Neural cell (in vitro differentiated cells): Measurements from ENCODE around the gene TSPAN8. TPM values are rescaled to one million over a fixed set of nuclear protein-coding genes. Genes with fewer than 3 reads are reported as not detected.

Experiments
- H2AFZ ChIP-seq: fragments of 200-600, 300-800 bp; sonication (generic), shearing (Covaris generic); 2 replicates; pipeline ENCODE4 v1.6.0; 2014; ENCODE audit warnings: low read depth, mild to moderate bottlenecking, antibody characterized with exemption, low read length, moderate library complexity
- H3F3A ChIP-seq: fragments of 200-600 bp; shearing (Covaris generic); 2 replicates; pipeline ENCODE4 v1.6.1; 2016; ENCODE audit warnings: mild to moderate bottlenecking, moderate library complexity, mixed read lengths, antibody characterized with exemption, low read length; ENCODE audit not compliant: insufficient read depth, poor library complexity, severe bottlenecking
- H3K27ac ChIP-seq: fragments of 200-600, 300-800 bp; sonication (generic), shearing (Covaris generic); 2 replicates; pipeline ENCODE4 v1.5.1; 2014; ENCODE audit warnings: mild to moderate bottlenecking, low read length, moderate library complexity
- H3K27me3 ChIP-seq: fragments of 300-800, 200-600 bp; sonication (generic), shearing (Covaris generic); 2 replicates; pipeline ENCODE4 v1.6.0; 2014; ENCODE audit warnings: mild to moderate bottlenecking, low read depth, low read length, moderate library complexity; ENCODE audit not compliant: insufficient read depth
- H3K36me3 ChIP-seq: fragments of 300-800, 200-600 bp; sonication (generic), shearing (Covaris generic); 2 replicates; pipeline ENCODE4 v1.5.1; 2014; ENCODE audit warnings: mild to moderate bottlenecking, antibody characterized with exemption, low read length, moderate library complexity; ENCODE audit not compliant: insufficient read depth
- H3K4me2 ChIP-seq: fragments of 300-800, 200-600 bp; sonication (generic), shearing (Covaris generic); 2 replicates; pipeline ENCODE4 v1.6.0; 2014; ENCODE audit warnings: mild to moderate bottlenecking, low read length
- H3K4me3 ChIP-seq: fragments of 300-800, 200-600 bp; sonication (generic), shearing (Covaris generic); 2 replicates; pipeline ENCODE4 v1.5.1; 2014; ENCODE audit warnings: mild to moderate bottlenecking, low read length, moderate library complexity
- H3K79me2 ChIP-seq: fragments of 200-600 bp; shearing (Covaris generic); replicated peaks from 2 replicates; pipeline ENCODE4 v1.6.0; 2014; ENCODE audit warnings: mild to moderate bottlenecking, low read length, moderate library complexity; ENCODE audit not compliant: insufficient read depth
- H3K9ac ChIP-seq: fragments of 300-800, 200-600 bp; sonication (generic), shearing (Covaris generic); 2 replicates; pipeline ENCODE4 v1.6.1; 2016; ENCODE audit warnings: mild to moderate bottlenecking, low read length, mixed read lengths
- H3K9me2 ChIP-seq: fragments of 200-600 bp; shearing (Covaris generic); 2 replicates; pipeline ENCODE4 v1.6.1; 2016; ENCODE audit warnings: mild to moderate bottlenecking, low read length, mixed read lengths; ENCODE audit not compliant: insufficient read depth
- H3K9me3 ChIP-seq: fragments of 200-600, 300-800 bp; sonication (generic), shearing (Covaris generic); 2 replicates; pipeline ENCODE4 v1.6.1; 2016; ENCODE audit warnings: mild to moderate bottlenecking, mixed run types, low read length, moderate library complexity, mixed read lengths
- H4K20me1 ChIP-seq: fragments of 200-600 bp; shearing (Covaris generic); 2 replicates; pipeline ENCODE4 v1.6.1; 2016; ENCODE audit warnings: mild to moderate bottlenecking, mixed run types; ENCODE audit not compliant: insufficient read depth
- EP300 ChIP-seq: fragments of 450-650 bp; conservative IDR thresholded peaks from 2 replicates; pipeline ENCODE4 v1.6.1; 2014; ENCODE audit warnings: antibody characterized with exemption, mild to moderate bottlenecking, moderate library complexity; ENCODE audit not compliant: poor library complexity, severe bottlenecking
- EZH2 ChIP-seq: fragments of 200-600, 300-800 bp; shearing (Covaris generic), sonication (generic); IDR thresholded peaks from 2 replicates; pipeline ENCODE4 v1.6.1; 2014; ENCODE audit warnings: antibody characterized with exemption, low read length, borderline replicate concordance, mild to moderate bottlenecking; ENCODE audit not compliant: insufficient read depth, poor library complexity, severe bottlenecking
- MXI1 ChIP-seq: fragments of 450-650 bp; conservative IDR thresholded peaks from 2 replicates; pipeline ENCODE4 v1.6.1; 2014; ENCODE audit warnings: antibody characterized with exemption, mild to moderate bottlenecking; ENCODE audit not compliant: poor library complexity, severe bottlenecking
- REST ChIP-seq: IDR thresholded peaks from 2 replicates; pipeline ENCODE4 v1.6.1; 2012; ENCODE audit warnings: borderline replicate concordance
- SMC3 ChIP-seq: fragments of 450-650 bp; conservative IDR thresholded peaks from 2 replicates; pipeline ENCODE4 v1.6.1; 2014; ENCODE audit warnings: antibody characterized with exemption, mild to moderate bottlenecking, moderate library complexity; ENCODE audit not compliant: poor library complexity
- polyA plus RNA-seq: library from polyadenylated mRNA; depleted of rRNA; stranded (reverse); fragments of >200 nt; gene quantifications from 2 replicates; pipeline ENCODE4 v1.2.3, GENCODE V29; 2014

Gene TSPAN8
- polyA plus RNA-seq, 1 donor from 2014 or later, result not detected

DNA sequence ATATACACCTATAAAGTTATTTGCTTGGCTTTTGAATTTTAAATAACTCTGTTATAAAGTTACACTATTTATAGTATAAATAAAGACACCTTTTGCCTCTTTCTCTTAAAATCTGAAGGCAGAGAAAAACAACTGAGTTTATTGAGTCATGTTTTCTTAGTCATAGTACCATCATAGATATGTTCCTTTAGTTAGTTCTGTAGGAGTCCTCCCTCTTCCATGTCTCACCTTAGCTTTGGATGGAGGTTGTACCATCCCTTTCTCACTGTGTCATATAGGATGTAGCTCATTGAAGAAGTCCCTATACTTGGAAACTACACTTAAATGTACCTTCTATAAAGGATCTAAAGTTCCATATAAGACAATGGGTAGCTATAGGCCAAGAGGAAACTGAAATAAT lies 39.7 kb upstream of the TSPAN8 start:
- no peak overlapping the region for H3K27ac ChIP-seq
- no peaks in the 10 kb centered on the region for H3F3A ChIP-seq
- no peak overlapping the region for H2AFZ ChIP-seq
- H3K4me2 ChIP-seq, result no peak overlapping the region
- no peaks in the 10 kb centered on the region for H3K36me3 ChIP-seq
- H3K4me3 ChIP-seq, result no peak overlapping the region
- no peaks in the 10 kb centered on the region for H3K9me2 ChIP-seq
- H4K20me1 ChIP-seq, result no peaks in the 10 kb centered on the region
- no peak overlapping the region for H3K9ac ChIP-seq
- no peaks in the 10 kb centered on the region for H3K9me3 ChIP-seq
- no peaks in the 10 kb centered on the region for H3K79me2 ChIP-seq
- TF ChIP-seq REST (no peak), EP300 (no peak), EZH2 (no peak), SMC3 (no peak)
- no peaks in the 10 kb centered on the region for H3K27me3 ChIP-seq

DNA sequence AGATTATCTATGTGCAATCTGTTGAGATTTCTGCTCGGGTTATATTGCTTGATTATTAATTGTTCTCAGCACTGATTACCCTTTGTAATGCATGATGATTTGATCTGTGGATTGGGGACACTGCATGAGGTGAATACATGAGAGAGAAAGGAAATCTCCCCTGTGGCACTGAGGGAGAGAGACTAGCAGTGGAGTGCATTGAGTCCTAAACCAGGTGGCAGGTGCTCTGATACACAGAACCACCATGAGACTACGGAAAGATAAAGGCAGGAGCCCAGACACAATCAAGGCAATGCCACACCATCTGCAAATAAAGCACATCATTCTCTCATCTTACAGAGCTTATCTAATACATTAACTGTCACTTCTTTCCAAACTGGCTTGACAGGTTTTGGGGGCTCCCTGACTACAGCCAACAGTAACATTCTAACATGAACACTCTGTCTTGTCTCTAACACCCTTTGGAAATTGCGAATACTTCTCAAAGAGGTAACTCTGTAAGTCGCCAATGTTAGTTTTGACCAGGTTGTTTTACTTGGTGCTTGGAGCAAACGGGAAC lies 37.6 kb upstream of the TSPAN8 start:
- no peak overlapping the region for H3K4me3 ChIP-seq
- no peaks in the 10 kb centered on the region for H3K36me3 ChIP-seq
- H3K27ac ChIP-seq, result no peak overlapping the region
- H3F3A ChIP-seq, result no peaks in the 10 kb centered on the region
- no peaks in the 10 kb centered on the region for H3K27me3 ChIP-seq
- no peak overlapping the region for H3K4me2 ChIP-seq
- H2AFZ ChIP-seq, result no peak overlapping the region
- H3K9ac ChIP-seq, result no peak overlapping the region
- TF ChIP-seq EZH2 (no peak), MXI1 (no peak), REST (no peak), SMC3 (no peak)
- H3K79me2 ChIP-seq, result no peaks in the 10 kb centered on the region
- no peaks in the 10 kb centered on the region for H3K9me2 ChIP-seq
- no peaks in the 10 kb centered on the region for H3K9me3 ChIP-seq
- H4K20me1 ChIP-seq, result no peaks in the 10 kb centered on the region
